T-cell (primary cell): ENCODE results near the gene PCIF1. TPM values are rescaled to one million over a fixed set of nuclear protein-coding genes. Genes with fewer than 3 reads are reported as not detected.

Experiments
- ATAC-seq, 4 experiments: fragments of 200-7000 bp in 3 of 4; fragments of 150-1000 bp in 1 of 4; cut with Tn5 transposase; replicated peaks in 1 of 4; 1 replicate in 3 of 4; 2 replicates in 1 of 4; pipeline ENCODE4 v1.10.0; 2021; ENCODE audit warnings: moderate library complexity in 3 of 4, mild to moderate bottlenecking in 2 of 4, moderate number of reproducible peaks in 1 of 4
- CTCF ChIA-PET, 2 donors: fragments of 300-600 bp; sonication (Branson Sonifier 250); formaldehyde crosslinking; loops; one replicate each; lab custom pipeline; 2022; ENCODE audit warnings: antibody characterized with exemption in 2 of 2; lab: Charles Lee
- POLR2A ChIA-PET, 2 donors: fragments of 300-600 bp; sonication (Branson Sonifier 250); formaldehyde crosslinking; loops; one replicate each; lab custom pipeline; 2022; ENCODE audit warnings: antibody characterized with exemption in 2 of 2; lab: Charles Lee
- DNase-seq, 35 experiments: peaks; one replicate each; pipeline versions ENCODE4 v3.0.0 to v3.0.0-alpha.2; 2013 to 2023
- H3K27ac ChIP-seq: one replicate; pipeline ENCODE4 v1.5.1; 2013; ENCODE audit warnings: low read length
- H3K27me3 ChIP-seq, 2 experiments: replicated peaks in 1 of 2; 1 replicate in 1 of 2; 2 replicates in 1 of 2; pipeline versions ENCODE4 v1.6.1 to v1.7.0; 2013; ENCODE audit warnings: low read length in 1 of 2, mixed read lengths in 1 of 2; ENCODE audit not compliant: control insufficient read depth in 2 of 2, insufficient read depth in 2 of 2; ENCODE audit errors: extremely low read depth in 1 of 2
- H3K36me3 ChIP-seq, 2 donors: 1 replicate in 1 of 2; 2 replicates in 1 of 2; pipeline versions ENCODE4 v1.6.1 to v1.7.0; 2013; ENCODE audit warnings: low read length in 1 of 2; ENCODE audit not compliant: control insufficient read depth in 2 of 2, insufficient read depth in 1 of 2; ENCODE audit errors: extremely low read depth in 1 of 2
- H3K4me1 ChIP-seq, 2 experiments: 1 replicate in 1 of 2; 2 replicates in 1 of 2; pipeline versions ENCODE4 v1.6.1 to v1.7.0; 2013; ENCODE audit warnings: low read length in 2 of 2, mixed read lengths in 1 of 2; ENCODE audit not compliant: insufficient read depth in 2 of 2, control insufficient read depth in 1 of 2; ENCODE audit errors: extremely low read depth in 1 of 2
- H3K4me3 ChIP-seq, 2 donors: 1 replicate in 1 of 2; 2 replicates in 1 of 2; pipeline versions ENCODE4 v1.5.1 to v1.7.0; 2013; ENCODE audit warnings: mild to moderate bottlenecking in 2 of 2, low read length in 1 of 2, moderate library complexity in 1 of 2; ENCODE audit not compliant: control insufficient read depth in 1 of 2; ENCODE audit errors: extremely low read depth in 1 of 2
- H3K9me3 ChIP-seq: 2 replicates; pipeline ENCODE4 v1.7.0; 2013
- H3K27ac Mint-ChIP-seq, 2 donors: one replicate each; pipeline ENCODE4 v1.8.0; 2020 to 2021; ENCODE audit warnings: mild to moderate bottlenecking in 2 of 2, mixed read lengths in 2 of 2
- H3K27me3 Mint-ChIP-seq, 2 donors: one replicate each; pipeline ENCODE4 v1.8.0; 2021 to 2022; ENCODE audit warnings: mixed read lengths in 2 of 2
- H3K36me3 Mint-ChIP-seq: one replicate; pipeline ENCODE4 v1.8.0; 2021; ENCODE audit warnings: mixed read lengths
- H3K4me1 Mint-ChIP-seq, 3 donors: one replicate each; pipeline ENCODE4 v1.8.0; 2020 to 2022; ENCODE audit warnings: mixed read lengths in 3 of 3, mild to moderate bottlenecking in 1 of 3
- H3K4me3 Mint-ChIP-seq, 3 donors: one replicate each; pipeline ENCODE4 v1.8.0; 2020 to 2022; ENCODE audit warnings: mild to moderate bottlenecking in 3 of 3, mixed read lengths in 3 of 3, moderate library complexity in 3 of 3
- H3K9me3 Mint-ChIP-seq, 3 donors: one replicate each; pipeline ENCODE4 v1.8.0; 2020 to 2022; ENCODE audit warnings: mixed read lengths in 3 of 3
- WGBS: methylation state at CpG from one replicate; pipeline ENCODE4 v1.1.5; 2013; ENCODE audit warnings: missing lambda C conversion rate; ENCODE audit not compliant: insufficient coverage; 5-methylcytosine and 5-hydroxymethylcytosine counted together
- total RNA-seq, 35 experiments: library from RNA in 6 of 35; stranded (reverse) in 6 of 35; fragments of 120-200 nt in 1 of 35; gene quantifications; one replicate each; pipeline versions ENCODE4 v1.2.1 to v1.2.4 and lab custom pipeline; 2013 to 2026

The PCIF1 gene
- total RNA-seq, 5 donors from 2014 or later (not counting 1 experiment from before 2014, with no cell fraction given), result 74.4 to 78.7 (median 74.6) TPM

GRCh38 chr20:45921337-45922189 is 12.9 kb upstream of the PCIF1 start:
- Histone ChIP-seq H3K4me3 (no peak overlapping the region), H3K27ac (no peak overlapping the region), H3K36me3 (no peaks in the 10 kb centered on the region), H3K4me1 (peaks cover 0 to 3% of the 10 kb centered on the region in 2 experiments), H3K27me3 (peaks cover 0 to 42% of the 10 kb centered on the region in 2 experiments), H3K9me3 (no peaks in the 10 kb centered on the region)
- DNase-seq, result no peak
- POLR2A ChIA-PET, result no interaction called here
- Mint-ChIP-seq H3K4me3 (no peak overlapping the region), H3K9me3 (no peaks in the 10 kb centered on the region), H3K27me3 (peaks cover 16 to 32% of the 10 kb centered on the region in 2 donors), H3K36me3 (no peaks in the 10 kb centered on the region), H3K4me1 (peaks cover 0 to 5% (median 3%) of the 10 kb centered on the region in 3 donors), H3K27ac (no peak overlapping the region)
- 78% methylated on average over 6 of the region's 11 CpGs for WGBS
- no peak for ATAC-seq
- CTCF ChIA-PET, result interaction anchor here in 1 of 2 donors (0.7 kb wide), 1 partner anchor 129 kb away, joined by 3 read pairs; no protein-coding TSS in a partner anchor

DNA sequence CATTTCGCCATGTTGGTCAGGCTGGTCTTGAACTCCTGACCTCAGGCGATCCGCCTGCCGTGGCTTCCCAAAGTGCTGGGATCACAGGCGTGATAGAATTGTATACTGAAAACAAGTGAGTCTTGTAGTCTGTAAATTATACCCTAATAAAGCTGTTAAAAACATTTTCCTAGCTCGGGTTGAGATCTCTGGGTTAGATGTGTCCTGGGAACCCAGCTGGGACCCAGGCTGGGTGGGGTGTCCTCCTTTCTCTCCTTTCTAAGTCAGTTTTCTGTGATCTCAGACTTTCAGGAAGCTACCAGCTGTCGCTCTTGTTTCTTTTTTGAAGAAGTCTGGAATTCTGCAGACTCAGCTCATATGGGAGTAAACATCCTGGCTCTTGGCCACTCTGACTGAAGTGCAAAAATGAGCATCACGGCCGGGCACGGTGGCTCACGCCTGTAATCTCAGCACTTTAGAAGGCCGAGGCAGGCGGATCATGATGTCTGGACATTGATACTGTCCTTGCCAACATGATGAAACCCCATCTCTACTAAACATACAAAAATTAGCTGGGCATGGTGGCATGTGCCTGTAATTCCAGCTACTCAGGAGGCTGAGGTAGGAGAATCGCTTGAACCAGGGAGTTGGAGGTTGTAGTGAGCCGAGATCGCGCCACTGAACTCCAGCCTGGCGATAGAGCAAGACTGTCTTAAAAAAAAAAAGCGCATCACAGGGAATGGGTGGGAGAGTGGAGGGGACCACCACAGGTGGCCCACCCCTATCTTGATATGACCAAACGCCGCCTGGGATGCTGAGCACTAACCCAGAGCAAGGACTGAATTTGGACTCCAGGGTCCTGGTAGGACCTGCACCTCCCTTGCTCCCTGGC is 9.9 kb upstream of the PCIF1 start:
- H3K27ac Mint-ChIP-seq, result no peak overlapping the region
- Histone ChIP-seq H3K27ac (no peak overlapping the region), H3K9me3 (no peaks in the 10 kb centered on the region), H3K4me3 (no peak overlapping the region), H3K27me3 (peaks cover 0 to 23% of the 10 kb centered on the region in 2 experiments), H3K4me1 (peaks cover 0 to 3% of the 10 kb centered on the region in 2 experiments), H3K36me3 (no peaks in the 10 kb centered on the region)
- peaks cover 0 to 5% (median 4%) of the 10 kb centered on the region in 3 donors for H3K4me1 Mint-ChIP-seq
- CTCF ChIA-PET, result no interaction called here
- DNase-seq (no peak), ATAC-seq (no peak)
- POLR2A ChIA-PET, result no interaction called here
- no peak overlapping the region for H3K4me3 Mint-ChIP-seq
- 66% methylated on average over 6 of the region's 21 CpGs for WGBS
- H3K27me3 Mint-ChIP-seq, result peaks cover 15 to 22% of the 10 kb centered on the region in 2 donors
- H3K9me3 Mint-ChIP-seq, result no peaks in the 10 kb centered on the region
- no peaks in the 10 kb centered on the region for H3K36me3 Mint-ChIP-seq

DNA sequence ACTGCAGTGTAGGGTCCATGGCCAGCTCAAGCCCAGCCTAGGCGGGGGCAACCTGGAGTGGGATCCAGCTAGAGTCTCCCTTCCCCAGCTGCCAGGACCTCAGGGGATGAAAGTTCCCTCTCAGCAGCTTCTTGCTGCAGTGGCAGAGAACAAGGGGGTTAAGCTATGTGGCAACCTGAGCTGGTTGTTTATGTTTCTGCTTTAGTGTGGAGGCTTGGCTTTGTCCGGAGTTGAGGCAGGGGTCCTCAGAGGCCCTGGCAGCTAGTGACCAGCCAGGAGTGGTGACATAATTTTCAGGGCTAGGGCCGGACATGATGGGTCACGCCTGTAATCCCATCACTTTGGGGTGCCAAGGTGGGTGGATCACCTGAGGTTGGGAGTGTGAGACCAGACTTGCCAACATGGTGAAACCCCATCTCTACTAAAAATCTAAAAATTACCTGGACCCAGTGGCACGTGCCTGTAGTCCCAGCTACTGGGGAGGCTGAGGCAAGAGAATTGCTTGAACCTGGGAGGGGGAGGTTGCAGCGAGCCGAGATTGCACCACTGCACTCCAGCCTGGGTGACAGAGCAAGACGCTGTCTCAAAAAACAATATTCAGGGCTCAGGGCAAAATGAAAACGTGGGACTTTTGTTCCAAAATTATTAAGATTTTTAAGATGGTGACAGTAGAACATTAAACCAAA is 8.5 kb upstream of the PCIF1 start:
- Mint-ChIP-seq H3K27ac (no peak overlapping the region), H3K4me3 (no peak overlapping the region), H3K27me3 (peaks cover 8 to 11% of the 10 kb centered on the region in 2 donors), H3K36me3 (no peaks in the 10 kb centered on the region), H3K9me3 (no peaks in the 10 kb centered on the region), H3K4me1 (peaks cover 0 to 5% (median 4%) of the 10 kb centered on the region in 3 donors)
- Histone ChIP-seq H3K27me3 (peaks cover 0 to 15% of the 10 kb centered on the region in 2 experiments), H3K9me3 (no peaks in the 10 kb centered on the region), H3K36me3 (no peaks in the 10 kb centered on the region), H3K4me3 (no peak overlapping the region), H3K27ac (no peak overlapping the region), H3K4me1 (peaks cover 0 to 3% of the 10 kb centered on the region in 2 experiments)
- CTCF ChIA-PET, result interaction anchor here in 1 of 2 donors (0.6 kb wide), 1 partner anchor 19 kb away, joined by 6 read pairs; no protein-coding TSS in a partner anchor
- POLR2A ChIA-PET, result no interaction called here
- ATAC-seq, result no peak
- WGBS, result 60% methylated on average over 3 of the region's 9 CpGs
- no peak for DNase-seq

DNA sequence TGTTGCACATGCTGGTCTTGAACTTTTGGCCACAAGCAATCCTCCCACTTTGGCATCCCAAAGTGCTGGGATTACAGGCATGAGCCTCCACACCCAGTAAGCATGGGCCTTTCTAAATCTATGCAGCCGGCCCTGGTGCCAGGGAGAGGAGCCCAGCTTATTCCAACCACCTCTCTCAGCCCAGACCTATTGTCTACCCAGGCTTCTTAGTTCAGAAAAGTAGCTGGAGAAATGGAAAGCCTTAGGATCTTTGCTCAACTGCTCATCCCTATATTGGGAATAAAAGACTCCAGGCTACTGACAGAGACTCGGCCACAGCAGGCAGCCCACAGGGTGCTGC is 7.8 kb upstream of the PCIF1 start:
- H3K9me3 Mint-ChIP-seq, result no peaks in the 10 kb centered on the region
- H3K4me1 ChIP-seq, result peaks cover 0 to 3% of the 10 kb centered on the region in 2 experiments
- ChIA-PET POLR2A (no interaction called here), CTCF (interaction anchor here in 1 of 2 donors (0.7 kb wide), 1 partner anchor 157 kb away, joined by 3 read pairs; no protein-coding TSS in a partner anchor)
- H3K4me1 Mint-ChIP-seq, result peaks cover 0 to 5% (median 4%) of the 10 kb centered on the region in 3 donors
- H3K36me3 ChIP-seq, result no peaks in the 10 kb centered on the region
- H3K27me3 ChIP-seq, result peaks cover 0 to 10% of the 10 kb centered on the region in 2 experiments
- DNase-seq, result no peak
- WGBS, result 100% methylated on average over 1 of the region's 2 CpGs
- H3K9me3 ChIP-seq, result no peaks in the 10 kb centered on the region
- no peak overlapping the region for H3K27ac Mint-ChIP-seq
- peaks cover under 1 to 4% of the 10 kb centered on the region in 2 donors for H3K27me3 Mint-ChIP-seq
- no peak overlapping the region for H3K4me3 Mint-ChIP-seq
- no peak overlapping the region for H3K4me3 ChIP-seq
- H3K36me3 Mint-ChIP-seq, result no peaks in the 10 kb centered on the region
- no peak overlapping the region for H3K27ac ChIP-seq
- ATAC-seq, result no peak

GRCh38 chr20:45927071-45927878 is 7.2 kb upstream of the PCIF1 start:
- CTCF ChIA-PET, result interaction anchor here in 1 of 2 donors (0.7 kb wide), 1 partner anchor 158 kb away, joined by 3 read pairs; no protein-coding TSS in a partner anchor
- peaks cover 0 to 6% (median 5%) of the 10 kb centered on the region in 3 donors for H3K4me1 Mint-ChIP-seq
- H3K4me3 Mint-ChIP-seq, result no peak overlapping the region
- WGBS, result 97% methylated on average over 8 of the region's 14 CpGs
- Histone ChIP-seq H3K9me3 (no peaks in the 10 kb centered on the region), H3K4me1 (peaks cover 0 to 3% of the 10 kb centered on the region in 2 experiments), H3K4me3 (no peak overlapping the region), H3K27ac (no peak overlapping the region), H3K36me3 (no peaks in the 10 kb centered on the region), H3K27me3 (peaks cover 0 to 7% of the 10 kb centered on the region in 2 experiments)
- no peak overlapping the region for H3K27ac Mint-ChIP-seq
- peaks cover 0 to 2% of the 10 kb centered on the region in 2 donors for H3K27me3 Mint-ChIP-seq
- no peaks in the 10 kb centered on the region for H3K9me3 Mint-ChIP-seq
- ATAC-seq, result no peak
- POLR2A ChIA-PET, result no interaction called here
- no peak for DNase-seq
- no peaks in the 10 kb centered on the region for H3K36me3 Mint-ChIP-seq
